Midbrain (tissue), 1 donor: ENCODE measurements around the gene SGO2.
"Not testable (repeated sequence)": the region's sequence is repeated elsewhere in the genome, so short reads cannot be mapped to it uniquely, and the experiment has no call there.

ENCODE experiments used
- DNase-seq: peaks from one replicate; lab custom pipeline; 2025; lab: John Stamatoyannopoulos, UW

Gene SGO2

GRCh38 chr2:200596774-200597570, 71.0 kb downstream of the SGO2 start:
- no peak for DNase-seq

DNA sequence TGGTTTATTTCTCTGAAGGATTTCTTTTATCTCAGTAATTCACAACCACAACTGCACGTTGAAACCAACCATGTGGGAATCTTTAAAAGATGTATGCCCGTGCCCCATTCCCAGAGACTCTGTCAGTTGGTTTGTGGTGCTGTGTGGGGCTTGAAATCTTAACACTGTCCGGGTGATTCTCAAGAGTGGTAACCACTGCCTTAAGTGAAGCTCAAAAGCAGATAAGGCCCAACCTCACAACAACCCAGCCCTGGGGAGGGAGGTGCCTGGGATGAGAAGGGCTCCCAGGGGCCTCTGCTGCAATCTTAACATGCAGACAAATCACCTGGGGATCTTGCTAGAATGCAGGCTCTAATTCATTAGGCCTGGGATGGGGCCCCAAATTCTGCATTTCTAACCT, 73.2 kb downstream of the SGO2 start:
- no peak for DNase-seq

- DNase-seq = no peak
These were observed 74.7 kb downstream of the SGO2 start for GRCh38 chr2:200600549-200601225.

- no peak for DNase-seq
These were observed 76.6 kb downstream of the SGO2 start for GRCh38 chr2:200602584-200602983.

- DNase-seq = no peak
These were observed 78.0 kb downstream of the SGO2 start for GRCh38 chr2:200603972-200604371.

- DNase-seq = no peak
These were observed 78.7 kb downstream of the SGO2 start for GRCh38 chr2:200604571-200605255.

- DNase-seq = no peak
These were observed 82.5 kb downstream of the SGO2 start for GRCh38 chr2:200608341-200609027.

- DNase-seq = no peak
These were observed 83.1 kb downstream of the SGO2 start for GRCh38 chr2:200609028-200609614.

DNA sequence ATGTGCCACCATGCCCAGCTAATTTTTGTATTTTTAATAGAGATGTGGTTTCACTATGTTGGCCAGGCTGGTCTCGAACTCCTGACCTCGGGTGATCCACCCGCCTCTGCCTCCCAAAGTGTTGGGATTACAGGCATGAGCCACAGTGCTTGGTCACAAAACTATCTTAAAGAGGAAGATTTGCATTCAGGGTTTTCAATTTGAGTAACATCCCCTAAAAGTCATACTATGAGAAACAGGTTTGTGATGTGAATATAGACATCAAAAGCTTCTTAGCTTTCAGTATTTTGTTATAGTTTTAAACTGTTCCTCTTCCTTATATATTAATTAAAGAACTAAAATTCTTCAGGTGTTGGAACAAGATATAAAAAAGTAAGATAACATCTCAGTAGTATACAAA, 84.2 kb downstream of the SGO2 start:
- DNase-seq = not testable (repeated sequence)

DNA sequence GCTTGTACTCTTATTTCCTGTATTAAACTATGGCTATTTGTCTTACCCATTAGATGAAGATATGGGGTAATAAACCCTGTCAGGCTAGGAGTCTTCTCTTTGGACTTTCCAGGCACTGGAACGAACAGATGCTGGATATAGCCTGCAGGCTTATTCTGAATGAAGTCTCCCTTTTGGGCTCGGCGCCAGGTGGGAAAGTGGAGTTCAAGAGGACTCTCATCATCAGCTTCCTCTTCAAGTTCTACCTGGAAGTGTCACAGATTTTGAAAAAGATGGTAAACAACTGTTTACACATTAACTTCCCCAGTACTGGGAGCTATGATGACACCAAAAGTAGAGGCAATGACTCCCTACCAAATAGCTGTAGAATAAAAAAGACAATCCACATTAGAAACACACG, 87.7 kb downstream of the SGO2 start:
- DNase-seq = no peak

DNA sequence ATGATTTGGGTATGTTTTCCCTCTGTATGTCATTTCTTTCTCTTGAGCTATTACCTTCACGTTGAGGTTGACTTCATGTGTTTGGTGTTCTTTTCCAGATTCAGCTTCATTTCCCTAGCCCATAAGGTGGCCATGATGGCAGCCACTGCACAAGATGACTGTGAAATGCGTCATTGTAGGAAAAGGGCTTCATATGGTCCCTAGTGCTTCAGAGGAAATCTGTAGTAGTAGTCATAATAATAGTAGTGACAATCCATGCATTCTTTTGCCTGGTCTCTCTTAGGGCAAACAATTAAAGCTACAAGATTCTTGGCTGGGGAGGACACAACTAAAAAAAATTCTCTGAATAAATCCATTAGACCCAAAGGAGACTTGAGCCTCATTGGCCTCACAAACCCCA, 88.2 kb downstream of the SGO2 start:
- no peak for DNase-seq

DNA sequence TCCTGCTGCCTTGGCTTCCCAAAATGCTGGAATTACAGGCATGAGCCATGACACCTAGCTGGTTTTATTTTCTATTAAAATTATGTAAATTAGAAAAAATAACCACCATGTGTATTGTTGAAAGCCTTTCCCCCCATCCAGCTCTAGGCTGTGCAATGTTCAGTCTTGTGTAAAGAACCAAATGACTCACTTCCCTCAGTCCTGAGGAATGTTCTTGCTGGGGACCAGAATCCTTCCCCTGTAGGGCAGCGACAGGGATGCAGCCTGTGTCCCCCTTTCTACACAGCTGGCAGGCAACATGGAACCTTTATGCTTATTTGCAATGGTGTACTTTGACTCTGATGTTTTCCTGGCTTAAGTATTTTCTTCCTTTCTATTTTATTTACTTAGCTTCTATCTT, 89.2 kb downstream of the SGO2 start:
- no peak for DNase-seq

GRCh38 chr2:200616193-200616592, 90.2 kb downstream of the SGO2 start:
- DNase-seq = no peak

GRCh38 chr2:200616656-200617055, 90.6 kb downstream of the SGO2 start:
- no peak for DNase-seq

DNA sequence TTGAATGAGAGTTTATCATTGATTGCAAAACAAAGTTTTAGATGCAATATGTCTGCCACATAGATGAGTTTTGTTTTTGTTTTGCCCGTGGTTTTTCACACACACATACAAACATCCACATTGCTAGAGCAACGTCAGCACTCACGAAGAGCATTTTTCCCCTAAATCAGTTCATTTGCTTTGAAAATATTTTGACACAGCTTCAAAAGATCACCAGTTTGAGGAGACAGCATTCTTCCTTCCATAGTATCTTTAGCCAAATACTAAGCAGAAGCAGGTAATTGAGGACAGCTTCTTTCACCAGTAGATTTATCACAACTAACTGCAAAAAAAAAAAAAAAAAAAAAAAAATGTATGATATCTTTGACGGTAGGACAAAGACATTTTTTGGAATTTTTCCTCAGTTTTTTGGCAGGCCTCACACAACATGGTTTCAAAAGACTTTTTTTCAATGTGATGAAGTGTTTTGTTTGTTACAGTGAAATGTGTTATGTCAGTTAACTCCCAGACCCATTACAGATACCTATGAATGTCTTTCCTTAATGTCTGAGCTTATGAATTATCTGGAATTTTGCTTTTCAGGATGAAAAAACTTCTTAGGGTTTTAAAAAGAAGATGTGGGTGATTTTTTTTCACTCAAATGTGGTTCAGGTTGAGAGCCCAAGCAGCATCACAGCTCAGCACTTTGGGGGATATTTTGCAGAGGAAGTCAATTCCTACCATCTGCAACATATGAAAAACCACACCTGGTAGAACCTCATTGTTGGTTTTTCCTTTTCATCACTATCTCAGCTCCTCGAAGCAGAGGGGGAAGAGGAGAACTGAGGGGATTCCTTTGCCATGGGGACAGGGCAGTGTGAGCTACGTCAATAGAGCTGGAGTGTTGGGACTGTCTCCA, 91.4 kb downstream of the SGO2 start:
- DNase-seq = no peak

- DNase-seq = no peak
These were observed 92.0 kb downstream of the SGO2 start for GRCh38 chr2:200618054-200618419.

GRCh38 chr2:200618590-200619021, 92.6 kb downstream of the SGO2 start:
- peak; percentile 65 for DNase-seq

GRCh38 chr2:200619279-200619678, 93.3 kb downstream of the SGO2 start:
- DNase-seq = no peak

DNA sequence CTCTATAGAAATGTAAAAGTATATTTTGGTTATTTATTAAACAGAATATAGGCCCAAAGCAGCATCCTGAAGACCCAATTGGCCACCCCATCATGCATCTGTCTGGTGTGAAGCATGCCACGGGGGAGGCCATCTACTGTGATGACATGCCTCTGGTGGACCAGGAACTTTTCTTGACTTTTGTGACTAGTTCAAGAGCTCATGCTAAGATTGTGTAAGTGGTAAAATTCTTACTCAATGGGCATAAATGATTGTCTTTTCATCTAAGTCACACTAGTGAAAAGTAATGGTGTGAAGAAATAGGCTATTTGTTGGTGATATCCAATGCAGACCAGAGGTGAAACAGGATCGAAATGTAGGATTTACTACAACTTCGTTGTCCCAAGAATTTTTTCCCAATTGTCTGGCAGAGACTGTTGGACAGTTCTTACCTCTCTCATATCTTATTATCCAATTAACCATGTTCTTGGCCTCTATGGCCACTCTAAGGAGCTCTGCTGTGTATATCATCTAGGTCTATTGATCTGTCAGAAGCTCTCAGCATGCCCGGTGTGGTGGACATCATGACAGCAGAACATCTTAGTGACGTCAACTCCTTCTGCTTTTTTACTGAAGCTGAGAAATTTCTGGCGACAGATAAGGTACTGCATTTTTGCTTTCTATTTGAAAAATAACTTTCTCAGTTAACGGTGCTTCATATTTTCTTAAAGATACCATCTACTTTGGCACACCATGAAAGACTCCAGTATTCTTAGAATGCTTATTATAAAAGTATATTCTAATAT, 94.8 kb downstream of the SGO2 start:
- no peak for DNase-seq

DNA sequence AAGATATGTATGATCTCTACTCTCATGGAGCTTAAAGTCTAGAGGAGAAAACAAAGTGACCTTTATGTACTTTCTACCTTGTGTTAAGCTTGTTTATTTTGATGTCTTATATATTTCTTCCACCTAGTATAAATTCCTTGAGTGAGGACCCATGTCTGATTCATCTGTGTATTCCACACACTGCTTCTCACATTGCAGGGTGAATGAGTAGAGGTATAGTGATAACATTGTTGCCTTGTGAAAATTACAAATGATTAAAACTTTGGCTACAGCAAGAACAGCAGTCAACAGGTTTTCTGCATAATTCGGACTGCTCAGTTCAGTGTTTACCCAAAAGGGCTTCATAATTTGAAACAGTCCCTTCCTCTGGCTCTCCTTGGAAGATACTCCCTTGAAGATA, 96.1 kb downstream of the SGO2 start:
- no peak for DNase-seq
